PC-9 (cell line): ENCODE results near the gene TJP3. TPM values are rescaled to one million over a fixed set of nuclear protein-coding genes. Genes with fewer than 3 reads are reported as not detected.

Experiments used
- BruUV-seq: library from RNA; stranded (reverse); fragments of 400-500 nt; replicated peaks from 2 replicates; lab custom pipeline; 2021; lab: Mats Ljungman, UMichigan
- CTCF ChIA-PET: fragments of 300-600 bp; sonication (Branson Sonifier 250); formaldehyde crosslinking; loops from one replicate; lab custom pipeline; 2022; ENCODE audit warnings: antibody characterized with exemption; lab: Charles Lee
- POLR2A ChIA-PET: fragments of 300-600 bp; sonication (Branson Sonifier 250); formaldehyde crosslinking; loops from one replicate; lab custom pipeline; 2022; ENCODE audit warnings: antibody characterized with exemption; ENCODE audit not compliant: unreplicated experiment; lab: Charles Lee
- DNase-seq, 2 experiments: peaks; one replicate each; pipeline versions ENCODE4 v3.0.0 to v3.0.0-alpha.2; 2015 to 2022; ENCODE audit warnings: mixed read lengths in 1 of 2
- H2AFZ ChIP-seq: fragments of 200-600 bp; sonication (generic); 2 replicates; pipeline ENCODE4 v1.8.1; 2017; ENCODE audit warnings: antibody characterized with exemption
- H3F3A ChIP-seq: fragments of 200-600 bp; sonication (generic); 2 replicates; pipeline ENCODE4 v1.8.1; 2017; ENCODE audit warnings: antibody characterized with exemption, mild to moderate bottlenecking, low read depth; ENCODE audit not compliant: insufficient read depth
- H3K27ac ChIP-seq: fragments of 200-600 bp; sonication (generic); 2 replicates; pipeline ENCODE4 v1.6.1; 2016; ENCODE audit warnings: mixed run types
- H3K27me3 ChIP-seq: fragments of 200-600 bp; sonication (generic); 2 replicates; pipeline ENCODE4 v1.6.1; 2016; ENCODE audit warnings: low read depth, mixed run types; ENCODE audit not compliant: insufficient read depth
- H3K36me3 ChIP-seq: fragments of 200-600 bp; sonication (generic); 2 replicates; pipeline ENCODE4 v1.6.1; 2016; ENCODE audit warnings: low read depth, mixed run types
- H3K4me1 ChIP-seq: fragments of 200-600 bp; sonication (generic); replicated peaks from 2 replicates; pipeline ENCODE4 v1.6.1; 2016; ENCODE audit warnings: mixed run types; ENCODE audit not compliant: insufficient read depth
- H3K4me2 ChIP-seq: fragments of 200-600 bp; sonication (generic); 2 replicates; pipeline ENCODE4 v1.6.1; 2017; ENCODE audit warnings: mixed run types
- H3K4me3 ChIP-seq: fragments of 200-600 bp; sonication (generic); 2 replicates; pipeline ENCODE4 v1.6.1; 2016; ENCODE audit warnings: mixed run types
- H3K79me2 ChIP-seq: fragments of 200-600 bp; sonication (generic); 2 replicates; pipeline ENCODE4 v1.6.1; 2017; ENCODE audit warnings: low read depth, mixed run types
- H3K9me2 ChIP-seq: fragments of 200-600 bp; sonication (generic); 2 replicates; pipeline ENCODE4 v1.8.1; 2017; ENCODE audit warnings: mild to moderate bottlenecking; ENCODE audit not compliant: insufficient read depth
- H3K9me3 ChIP-seq: fragments of 200-600 bp; sonication (generic); 2 replicates; pipeline ENCODE4 v1.8.1; 2016; ENCODE audit warnings: low read depth; ENCODE audit not compliant: insufficient read depth
- H4K20me1 ChIP-seq: fragments of 200-600 bp; sonication (generic); 2 replicates; pipeline ENCODE4 v1.8.1; 2017; ENCODE audit not compliant: insufficient read depth
- EZH2 ChIP-seq: fragments of 200-600 bp; sonication (generic); IDR thresholded peaks from 2 replicates; pipeline ENCODE4 v1.8.0; 2017; ENCODE audit warnings: antibody characterized with exemption, low read depth
- intact Hi-C: fragments of 100-400 bp; cut with micrococcal nuclease; formaldehyde crosslinking; loops from one replicate; pipeline ENCODE4 v1.10.0; 2022; ENCODE audit not compliant: unreplicated experiment
- total RNA-seq: library from RNA; stranded (reverse); gene quantifications from 2 replicates; pipeline ENCODE4 v1.2.3, GENCODE V29; 2021
- TF ChIP-seq, protein P1 (sequence below): fragments of 200-600 bp; sonication (generic); conservative IDR thresholded peaks from 2 replicates; pipeline ENCODE4 v1.6.1; 2017; ENCODE audit warnings: mixed run types, antibody characterized with exemption, mild to moderate bottlenecking, moderate library complexity

The TJP3 gene
- total RNA-seq, 1 experiment from 2014 or later, result 56.8 TPM

DNA sequence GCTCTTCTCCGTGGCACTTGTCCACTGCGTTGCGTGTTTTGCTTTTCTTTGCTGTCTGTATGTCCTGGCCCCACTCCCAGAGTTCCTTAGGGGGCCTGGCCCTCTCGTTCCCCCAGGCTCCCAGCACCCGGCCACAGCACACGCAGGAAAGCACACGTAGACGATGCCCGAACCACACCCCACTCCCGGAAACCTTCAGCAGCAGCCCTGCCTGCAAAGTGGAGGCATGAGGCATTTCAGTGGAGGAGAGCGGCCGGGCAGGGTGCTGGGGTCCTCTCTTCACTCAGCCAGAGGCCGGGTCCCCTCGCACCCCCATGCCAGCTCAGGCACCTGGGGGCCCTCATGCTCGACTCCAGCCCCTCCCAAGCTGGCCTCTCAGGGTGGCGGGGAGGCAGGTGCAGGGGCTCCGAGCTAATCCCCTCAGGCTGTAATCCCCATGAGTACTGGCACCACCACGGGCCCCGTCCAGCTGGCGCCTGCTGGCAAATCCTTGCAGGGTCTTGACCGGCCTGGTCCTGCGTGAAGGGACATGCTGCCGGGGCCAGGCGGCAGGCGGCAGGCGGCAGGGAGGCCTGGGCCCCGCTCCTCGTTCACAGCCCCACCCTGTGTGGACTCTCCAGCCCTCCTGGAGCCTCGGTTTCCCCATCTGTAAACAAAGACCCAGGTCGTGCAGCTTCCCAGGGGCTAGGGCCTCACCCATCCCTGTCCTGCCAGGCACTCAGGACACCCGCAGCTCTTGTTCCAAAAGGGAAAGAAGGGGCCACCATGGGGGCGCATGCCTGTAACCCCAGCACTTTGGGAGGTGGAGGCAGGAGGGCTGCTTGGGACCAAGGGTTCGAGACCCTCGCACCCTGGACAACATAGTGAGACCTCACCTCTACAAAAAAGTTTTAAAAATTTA is 14.9 kb upstream of the TJP3 start:
- ChIA-PET CTCF (no interaction called here), POLR2A (no interaction called here)
- Histone ChIP-seq H3K4me1 (no peaks in the 10 kb centered on the region), H2AFZ (no peak overlapping the region), H3K27me3 (no peaks in the 10 kb centered on the region), H3K79me2 (0 out of 2 replicates have a peak, but pooled peaks cover 1% of the 10 kb centered on the region), H4K20me1 (no peaks in the 10 kb centered on the region), H3K4me2 (no peak overlapping the region), H3F3A (no peaks in the 10 kb centered on the region), H3K9me3 (no peaks in the 10 kb centered on the region), H3K27ac (no peak overlapping the region), H3K36me3 (no peaks in the 10 kb centered on the region), H3K9me2 (no peaks in the 10 kb centered on the region), H3K4me3 (no peak overlapping the region)
- DNase-seq, result no peak
- BruUV-seq, result no TSS peak
- intact Hi-C loops, result no loop called here
- TF ChIP-seq, protein P1, sequence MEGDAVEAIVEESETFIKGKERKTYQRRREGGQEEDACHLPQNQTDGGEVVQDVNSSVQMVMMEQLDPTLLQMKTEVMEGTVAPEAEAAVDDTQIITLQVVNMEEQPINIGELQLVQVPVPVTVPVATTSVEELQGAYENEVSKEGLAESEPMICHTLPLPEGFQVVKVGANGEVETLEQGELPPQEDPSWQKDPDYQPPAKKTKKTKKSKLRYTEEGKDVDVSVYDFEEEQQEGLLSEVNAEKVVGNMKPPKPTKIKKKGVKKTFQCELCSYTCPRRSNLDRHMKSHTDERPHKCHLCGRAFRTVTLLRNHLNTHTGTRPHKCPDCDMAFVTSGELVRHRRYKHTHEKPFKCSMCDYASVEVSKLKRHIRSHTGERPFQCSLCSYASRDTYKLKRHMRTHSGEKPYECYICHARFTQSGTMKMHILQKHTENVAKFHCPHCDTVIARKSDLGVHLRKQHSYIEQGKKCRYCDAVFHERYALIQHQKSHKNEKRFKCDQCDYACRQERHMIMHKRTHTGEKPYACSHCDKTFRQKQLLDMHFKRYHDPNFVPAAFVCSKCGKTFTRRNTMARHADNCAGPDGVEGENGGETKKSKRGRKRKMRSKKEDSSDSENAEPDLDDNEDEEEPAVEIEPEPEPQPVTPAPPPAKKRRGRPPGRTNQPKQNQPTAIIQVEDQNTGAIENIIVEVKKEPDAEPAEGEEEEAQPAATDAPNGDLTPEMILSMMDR, result no peak
- TF ChIP-seq EZH2, result no peak

DNA sequence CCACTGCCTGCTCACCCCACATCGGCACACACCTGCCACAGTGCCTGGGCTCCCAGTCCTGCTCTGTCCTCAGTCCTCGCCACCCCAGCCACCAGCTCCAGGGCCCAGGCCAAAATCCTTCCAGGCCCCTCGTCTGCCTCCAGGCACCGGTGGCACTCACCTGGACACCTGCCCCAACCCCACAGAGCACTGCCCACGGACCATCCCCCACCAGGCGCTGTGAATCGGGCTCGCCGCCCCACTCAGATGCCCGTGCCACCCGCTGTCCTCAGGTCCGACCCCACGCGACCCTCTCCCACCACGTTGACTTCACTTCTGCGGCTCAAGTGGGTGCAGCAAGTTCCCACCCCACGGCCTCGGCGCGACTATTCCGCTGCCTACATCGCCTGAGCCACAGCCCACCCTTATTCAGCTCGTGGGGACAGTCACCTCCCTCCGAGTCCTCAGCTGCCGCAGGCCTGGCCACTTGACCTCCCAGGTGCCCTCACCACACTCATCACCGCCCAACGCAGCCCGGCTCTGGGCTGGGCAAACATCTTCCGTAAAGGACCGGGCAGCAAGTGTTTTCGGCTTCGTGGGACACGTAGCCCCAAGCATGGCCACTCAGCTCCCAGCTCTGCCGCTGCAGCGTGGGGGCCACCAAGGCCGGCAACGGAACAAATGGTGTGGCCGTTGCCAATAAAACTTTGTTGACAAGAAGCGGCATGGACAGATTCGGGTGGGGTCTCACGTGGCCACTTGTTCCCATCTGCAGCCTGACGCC is 13.6 kb upstream of the TJP3 start:
- CTCF ChIA-PET, result no interaction called here
- POLR2A ChIA-PET, result no interaction called here
- no peak overlapping the region for H3K4me3 ChIP-seq
- H2AFZ ChIP-seq, result no peak overlapping the region
- H3K36me3 ChIP-seq, result no peaks in the 10 kb centered on the region
- no peak overlapping the region for H3K4me2 ChIP-seq
- no peaks in the 10 kb centered on the region for H3K9me2 ChIP-seq
- no peaks in the 10 kb centered on the region for H3K27me3 ChIP-seq
- H3K9me3 ChIP-seq, result no peaks in the 10 kb centered on the region
- no peak for TF ChIP-seq EZH2
- TF ChIP-seq, protein P1, result no peak
- BruUV-seq, result no TSS peak
- no peak overlapping the region for H3K27ac ChIP-seq
- H3K4me1 ChIP-seq, result no peaks in the 10 kb centered on the region
- intact Hi-C loops, result no loop called here
- no peak for DNase-seq
- no peaks in the 10 kb centered on the region for H4K20me1 ChIP-seq
- H3K79me2 ChIP-seq, result 0 out of 2 replicates have a peak, but pooled peaks cover 5% of the 10 kb centered on the region
- no peaks in the 10 kb centered on the region for H3F3A ChIP-seq

DNA sequence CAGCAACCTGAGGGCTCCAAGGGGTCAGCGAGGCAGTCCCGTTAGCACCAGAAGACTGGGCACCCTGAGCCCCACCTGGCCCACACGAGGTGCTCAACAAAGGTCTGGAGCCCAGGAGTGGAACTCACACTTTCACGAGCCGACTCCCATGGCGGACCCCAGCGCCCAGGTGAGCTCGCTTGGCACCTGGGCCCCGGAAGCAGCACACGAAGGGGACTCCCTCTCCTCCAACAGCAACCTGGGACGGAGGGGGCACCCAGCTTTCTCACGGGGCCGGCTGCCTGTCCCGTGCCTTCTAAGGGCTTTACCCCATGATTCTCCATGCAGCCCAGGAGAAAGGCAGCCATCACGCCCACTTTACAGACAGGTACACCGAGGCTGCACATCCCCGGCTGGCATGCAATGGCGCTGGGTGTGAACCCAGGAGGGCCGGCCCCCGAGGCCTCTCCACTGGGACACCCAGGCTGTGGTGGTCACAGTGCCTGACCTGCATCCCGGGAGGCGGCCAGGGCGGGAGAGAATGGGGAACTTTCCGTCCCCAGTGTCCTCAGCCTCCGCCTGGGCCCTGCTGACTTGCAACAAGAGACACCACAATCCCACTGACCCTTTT is 13.0 kb upstream of the TJP3 start:
- TF ChIP-seq, protein P1, result no peak
- TF ChIP-seq EZH2, result no peak

More for the DNA sequence above, 13.0 kb upstream of the TJP3 start:
- Histone ChIP-seq H3K4me2 (no peak overlapping the region), H3K27me3 (no peaks in the 10 kb centered on the region), H3K9me3 (no peaks in the 10 kb centered on the region), H3K9me2 (no peaks in the 10 kb centered on the region), H3K27ac (no peak overlapping the region), H3K79me2 (0 out of 2 replicates have a peak, but pooled peaks cover 8% of the 10 kb centered on the region), H4K20me1 (no peaks in the 10 kb centered on the region), H3K36me3 (no peaks in the 10 kb centered on the region), H2AFZ (no peak overlapping the region), H3F3A (no peaks in the 10 kb centered on the region), H3K4me1 (no peaks in the 10 kb centered on the region), H3K4me3 (no peak overlapping the region)
- ChIA-PET CTCF (no interaction called here), POLR2A (no interaction called here)
- intact Hi-C loops, result no loop called here
- no peak for DNase-seq
- BruUV-seq, result no TSS peak
